ENCODE measurements around the gene OS9. TPM values are rescaled to one million over a fixed set of nuclear protein-coding genes. Genes with fewer than 3 reads are reported as not detected.
"Not testable (repeated sequence)": the region's sequence is repeated elsewhere in the genome, so short reads cannot be mapped to it uniquely, and the experiment has no call there.

The OS9 gene
- 78.0 and 78.9 TPM in 2 replicates for total RNA-seq (2014; rRNA removed; shearing (Covaris generic))
- polyA plus RNA-seq (2015; cell fraction: cytosol; rRNA removed) = 65.8 and 70.0 TPM in 2 replicates
- 245 and 298 TPM in 2 replicates for polyA plus RNA-seq (2015; cell fraction: nucleus; rRNA removed)

GRCh38 chr12:57693659-57694458, at the start of gene OS9:
Gene OS9, plus strand, starts transcription at chr12:57694132. Its CDS starts 30 bp downstream, at chr12:57694162.
- DNase-seq (ENCODE audit: low read depth) = peak; percentile 100

- DNase-seq (ENCODE audit: low read depth) = peak; percentile 30
Observed at GRCh38 chr12:57645990-57646658, 47.8 kb upstream of the OS9 start.

GRCh38 chr12:57646659-57647049, 47.3 kb upstream of the OS9 start:
- not testable (repeated sequence) for DNase-seq (ENCODE audit: low read depth)

- no peak for DNase-seq (ENCODE audit: low read depth)
Observed at GRCh38 chr12:57654042-57654441, 39.9 kb upstream of the OS9 start.

GRCh38 chr12:57655541-57656240, 38.2 kb upstream of the OS9 start:
- no peak for DNase-seq (ENCODE audit: low read depth)

- DNase-seq (ENCODE audit: low read depth) = peak; percentile 58
Observed at GRCh38 chr12:57656408-57656807, 37.5 kb upstream of the OS9 start.

- no peak for DNase-seq (ENCODE audit: low read depth)
Observed at GRCh38 chr12:57657744-57658143, 36.2 kb upstream of the OS9 start.

- DNase-seq (ENCODE audit: low read depth) = no peak
Observed at GRCh38 chr12:57658890-57659289, 35.0 kb upstream of the OS9 start.

GRCh38 chr12:57661376-57661775, 32.6 kb upstream of the OS9 start:
- DNase-seq (ENCODE audit: low read depth) = no peak

- not testable (repeated sequence) for DNase-seq (ENCODE audit: low read depth)
Observed at GRCh38 chr12:57665066-57665820, 28.7 kb upstream of the OS9 start.

GRCh38 chr12:57666897-57667296, 27.0 kb upstream of the OS9 start:
- no peak for DNase-seq (ENCODE audit: low read depth)

GRCh38 chr12:57669691-57670090, 24.2 kb upstream of the OS9 start:
- DNase-seq (ENCODE audit: low read depth) = not testable (repeated sequence)

GRCh38 chr12:57671811-57672210, 22.1 kb upstream of the OS9 start:
- not testable (repeated sequence) for DNase-seq (ENCODE audit: low read depth)

- no peak for DNase-seq (ENCODE audit: low read depth)
Observed at GRCh38 chr12:57672801-57673200, 21.1 kb upstream of the OS9 start.

- no peak for DNase-seq (ENCODE audit: low read depth)
Observed at GRCh38 chr12:57674691-57675090, 19.2 kb upstream of the OS9 start.

GRCh38 chr12:57677947-57678346, 16.0 kb upstream of the OS9 start:
- DNase-seq (ENCODE audit: low read depth) = not testable (repeated sequence)

- DNase-seq (ENCODE audit: low read depth) = no peak
Observed at GRCh38 chr12:57679697-57680096, 14.2 kb upstream of the OS9 start.

GRCh38 chr12:57687862-57688261, 6.1 kb upstream of the OS9 start:
- no peak for DNase-seq (ENCODE audit: low read depth)

GRCh38 chr12:57688931-57689330, 5.0 kb upstream of the OS9 start:
- no peak for DNase-seq (ENCODE audit: low read depth)

GRCh38 chr12:57692500-57692899, 1.4 kb upstream of the OS9 start:
- no peak for DNase-seq (ENCODE audit: low read depth)

- DNase-seq (ENCODE audit: low read depth) = no peak
Observed at GRCh38 chr12:57693317-57693658, 644 bp upstream of the OS9 start.
